CD8-positive, alpha-beta memory T cell (primary cell): ENCODE measurements around the gene ADSL. TPM values are rescaled to one million over a fixed set of nuclear protein-coding genes. Genes with fewer than 3 reads are reported as not detected.

Experiments used
- CTCF ChIA-PET: fragments of 350-600 bp; sonication (Branson Sonifier 250); formaldehyde crosslinking; loops from one replicate; lab custom pipeline; 2021; ENCODE audit warnings: antibody characterized with exemption; lab: Charles Lee
- POLR2A ChIA-PET: fragments of 350-600 bp; sonication (Branson Sonifier 250); formaldehyde crosslinking; loops from one replicate; lab custom pipeline; 2021; ENCODE audit warnings: antibody characterized with exemption; lab: Charles Lee
- DNase-seq, 5 donors: peaks; one replicate each; pipeline versions ENCODE4 v3.0.0 to v3.0.0-alpha.2; 2020 to 2022; ENCODE audit warnings: mixed read lengths in 1 of 5
- H3K27ac ChIP-seq: one replicate; pipeline ENCODE4 v1.7.0; 2013; ENCODE audit warnings: low read depth, mild to moderate bottlenecking, low read length, moderate library complexity
- H3K27me3 ChIP-seq: 2 replicates; pipeline ENCODE4 v1.7.0; 2013; ENCODE audit warnings: low read length, mild to moderate bottlenecking; ENCODE audit not compliant: insufficient read depth, poor library complexity, severe bottlenecking
- H3K36me3 ChIP-seq: 2 replicates; pipeline ENCODE4 v1.7.0; 2013; ENCODE audit warnings: mild to moderate bottlenecking, low read length, moderate library complexity; ENCODE audit not compliant: insufficient read depth
- H3K4me1 ChIP-seq: 2 replicates; pipeline ENCODE4 v1.7.0; 2013; ENCODE audit warnings: mild to moderate bottlenecking, low read length, moderate library complexity; ENCODE audit not compliant: insufficient read depth
- H3K4me3 ChIP-seq: 2 replicates; pipeline ENCODE4 v1.7.0; 2013; ENCODE audit warnings: mild to moderate bottlenecking, low read length
- H3K9me3 ChIP-seq: 2 replicates; pipeline ENCODE4 v1.7.0; 2013; ENCODE audit warnings: mild to moderate bottlenecking, low read length
- H3K27ac Mint-ChIP-seq, 8 donors: one replicate each; pipeline ENCODE4 v1.8.0; 2020 to 2021; ENCODE audit warnings: mixed read lengths in 8 of 8, mild to moderate bottlenecking in 6 of 8, inconsistent platforms in 3 of 8, moderate library complexity in 3 of 8
- H3K27me3 Mint-ChIP-seq, 2 donors: one replicate each; pipeline ENCODE4 v1.8.0; 2020 to 2021; ENCODE audit warnings: mixed read lengths in 2 of 2, mild to moderate bottlenecking in 1 of 2, moderate library complexity in 1 of 2
- H3K36me3 Mint-ChIP-seq, 3 donors: one replicate each; pipeline ENCODE4 v1.8.0; 2020 to 2021; ENCODE audit warnings: mixed read lengths in 3 of 3, inconsistent platforms in 1 of 3, mild to moderate bottlenecking in 1 of 3
- H3K4me1 Mint-ChIP-seq, 3 donors: one replicate each; pipeline ENCODE4 v1.8.0; 2020 to 2021; ENCODE audit warnings: mixed read lengths in 3 of 3, inconsistent platforms in 1 of 3, mild to moderate bottlenecking in 1 of 3
- H3K4me3 Mint-ChIP-seq, 7 donors: one replicate each; pipeline ENCODE4 v1.8.0; 2020 to 2021; ENCODE audit warnings: mixed read lengths in 7 of 7, mild to moderate bottlenecking in 6 of 7, moderate library complexity in 4 of 7, inconsistent platforms in 2 of 7
- H3K9me3 Mint-ChIP-seq, 5 donors: one replicate each; pipeline ENCODE4 v1.8.0; 2020 to 2022; ENCODE audit warnings: mixed read lengths in 5 of 5, mild to moderate bottlenecking in 3 of 5, moderate library complexity in 2 of 5, inconsistent platforms in 1 of 5
- polyA plus RNA-seq: library from polyadenylated mRNA; unstranded; fragments of 300-500 nt; fragmentation: Illumina TruSeq; gene quantifications from one replicate; pipeline ENCODE4 v1.2.3, GENCODE V29; 2021
- total RNA-seq, 2 experiments: library from RNA; stranded (reverse); gene quantifications; one replicate each; pipeline ENCODE4 v1.2.3, GENCODE V29; 2021

The ADSL gene
- total and polyA plus RNA-seq, 3 experiments from 2014 or later = 90.0 to 154 (median 151) TPM

GRCh38 chr22:40352763-40353162, 6.5 kb downstream of the ADSL start:
- ChIA-PET CTCF (no interaction called here), POLR2A (interaction anchor here (0.6 kb wide), 2 partner anchors 246 to 308 kb away, joined by 4 to 6 read pairs; no protein-coding TSS in a partner anchor)
- H3K4me3 Mint-ChIP-seq = peak overlapping the region in 1 of 7 donors; percentile 64
- Histone ChIP-seq H3K27ac (no peak overlapping the region), H3K9me3 (no peaks in the 10 kb centered on the region), H3K27me3 (no peaks in the 10 kb centered on the region), H3K4me3 (no peak overlapping the region), H3K4me1 (peaks cover 7% of the 10 kb centered on the region), H3K36me3 (peaks cover 30% of the 10 kb centered on the region)
- H3K9me3 Mint-ChIP-seq = no peaks in the 10 kb centered on the region
- no peak for DNase-seq
- H3K4me1 Mint-ChIP-seq = peaks cover 18 to 32% (median 19%) of the 10 kb centered on the region in 3 donors
- no peaks in the 10 kb centered on the region for H3K27me3 Mint-ChIP-seq
- peak overlapping the region in 1 of 8 donors; percentile 4 for H3K27ac Mint-ChIP-seq
- peaks cover 4 to 73% (median 5%) of the 10 kb centered on the region in 3 donors for H3K36me3 Mint-ChIP-seq

- Mint-ChIP-seq H3K9me3 (no peaks in the 10 kb centered on the region), H3K4me3 (no peak overlapping the region), H3K4me1 (peaks cover 0 to 6% (median 0%) of the 10 kb centered on the region in 3 donors), H3K27me3 (no peaks in the 10 kb centered on the region), H3K36me3 (peaks cover 19 to 94% (median 47%) of the 10 kb centered on the region in 3 donors), H3K27ac (peak overlapping the region in 2 of 8 donors; percentile 3 to 17)
- POLR2A ChIA-PET = interaction anchor here (0.5 kb wide), 1 partner anchor 67 kb away, joined by 10 read pairs; no protein-coding TSS in a partner anchor
- no peak overlapping the region for H3K27ac ChIP-seq
- H3K4me3 ChIP-seq = no peak overlapping the region
- H3K4me1 ChIP-seq = no peaks in the 10 kb centered on the region
- H3K36me3 ChIP-seq = peaks cover 70% of the 10 kb centered on the region
- CTCF ChIA-PET = no interaction called here
- H3K9me3 ChIP-seq = no peaks in the 10 kb centered on the region
- no peak for DNase-seq
- H3K27me3 ChIP-seq = no peaks in the 10 kb centered on the region
These were observed 14.8 kb downstream of the ADSL start for GRCh38 chr22:40361100-40361499.

- H3K4me3 Mint-ChIP-seq = peak overlapping the region in 1 of 7 donors; percentile 4
- peaks cover 19 to 98% (median 52%) of the 10 kb centered on the region in 3 donors for H3K36me3 Mint-ChIP-seq
- ChIA-PET CTCF (interaction anchor here (1.3 to 1.8 kb wide), 2 partner anchors 14 to 41 kb away, joined by 3 to 5 read pairs; no protein-coding TSS in a partner anchor), POLR2A (interaction anchor here (0.5 to 0.9 kb wide), 3 partner anchors 39 to 319 kb away, joined by 3 to 5 read pairs (median 3); no protein-coding TSS in a partner anchor)
- H3K4me3 ChIP-seq = no peak overlapping the region
- H3K27ac ChIP-seq = no peak overlapping the region
- H3K4me1 ChIP-seq = no peaks in the 10 kb centered on the region
- H3K4me1 Mint-ChIP-seq = peaks cover 0 to 6% (median 0%) of the 10 kb centered on the region in 3 donors
- no peak for DNase-seq
- H3K27ac Mint-ChIP-seq = peak overlapping the region in 6 of 8 donors; percentile 17 to 81 (median 50)
- H3K36me3 ChIP-seq = peaks cover 70% of the 10 kb centered on the region
- no peaks in the 10 kb centered on the region for H3K27me3 ChIP-seq
- H3K9me3 ChIP-seq = no peaks in the 10 kb centered on the region
- H3K27me3 Mint-ChIP-seq = no peaks in the 10 kb centered on the region
- H3K9me3 Mint-ChIP-seq = no peaks in the 10 kb centered on the region
These were observed 16.8 kb downstream of the ADSL start for GRCh38 chr22:40363059-40363458.

- H3K27ac Mint-ChIP-seq = peak overlapping the region in 3 of 8 donors; percentile 10 to 41 (median 30)
- H3K4me3 Mint-ChIP-seq = no peak overlapping the region
- peaks cover 19 to 96% (median 46%) of the 10 kb centered on the region in 3 donors for H3K36me3 Mint-ChIP-seq
- H3K9me3 Mint-ChIP-seq = no peaks in the 10 kb centered on the region
- Histone ChIP-seq H3K9me3 (no peaks in the 10 kb centered on the region), H3K4me1 (no peaks in the 10 kb centered on the region), H3K27me3 (no peaks in the 10 kb centered on the region), H3K27ac (no peak overlapping the region), H3K36me3 (peaks cover 62% of the 10 kb centered on the region), H3K4me3 (no peak overlapping the region)
- CTCF ChIA-PET = interaction anchor here (1.8 kb wide), 1 partner anchor 16 kb away, joined by 5 read pairs; no protein-coding TSS in a partner anchor
- no peaks in the 10 kb centered on the region for H3K27me3 Mint-ChIP-seq
- H3K4me1 Mint-ChIP-seq = no peaks in the 10 kb centered on the region
- POLR2A ChIA-PET = no interaction called here
- DNase-seq = no peak
These were observed 18.1 kb downstream of the ADSL start for GRCh38 chr22:40364431-40364830.

GRCh38 chr22:40366068-40366467, 19.8 kb downstream of the ADSL start:
- POLR2A ChIA-PET = no interaction called here

GRCh38 chr22:40367342-40367741, 21.0 kb downstream of the ADSL start:
- H3K27ac ChIP-seq = no peak overlapping the region
- Mint-ChIP-seq H3K4me3 (no peak overlapping the region), H3K9me3 (no peaks in the 10 kb centered on the region), H3K4me1 (peaks cover 8 to 16% (median 11%) of the 10 kb centered on the region in 3 donors), H3K36me3 (peaks cover 9 to 70% (median 39%) of the 10 kb centered on the region in 3 donors), H3K27ac (no peak overlapping the region), H3K27me3 (no peaks in the 10 kb centered on the region)
- peaks cover 14% of the 10 kb centered on the region for H3K4me1 ChIP-seq
- ChIA-PET POLR2A (interaction anchor here (1.4 kb wide), 1 partner anchor 14 kb away, joined by 3 read pairs; no protein-coding TSS in a partner anchor), CTCF (no interaction called here)
- H3K4me3 ChIP-seq = no peak overlapping the region
- H3K36me3 ChIP-seq = peaks cover 33% of the 10 kb centered on the region
- no peaks in the 10 kb centered on the region for H3K9me3 ChIP-seq
- no peaks in the 10 kb centered on the region for H3K27me3 ChIP-seq
- DNase-seq = no peak

More at GRCh38 chr22:40366068-40366467, 19.8 kb downstream of the ADSL start:
- peaks cover 2% of the 10 kb centered on the region for H3K4me1 ChIP-seq
- H3K27me3 ChIP-seq = no peaks in the 10 kb centered on the region
- peaks cover 46% of the 10 kb centered on the region for H3K36me3 ChIP-seq
- H3K4me3 Mint-ChIP-seq = peak overlapping the region in 1 of 7 donors; percentile 16
- H3K4me1 Mint-ChIP-seq = peaks cover 3 to 9% (median 3%) of the 10 kb centered on the region in 3 donors
- no peak overlapping the region for H3K27ac ChIP-seq
- CTCF ChIA-PET = interaction anchor here (0.7 to 1.4 kb wide), 2 partner anchors 13 to 18 kb away, joined by 3 to 4 read pairs; no protein-coding TSS in a partner anchor
- H3K27ac Mint-ChIP-seq = peak overlapping the region in 6 of 8 donors; percentile 45 to 93 (median 70)
- no peaks in the 10 kb centered on the region for H3K9me3 Mint-ChIP-seq
- no peak overlapping the region for H3K4me3 ChIP-seq
- no peak for DNase-seq
- no peaks in the 10 kb centered on the region for H3K9me3 ChIP-seq
- peaks cover 19 to 81% (median 46%) of the 10 kb centered on the region in 3 donors for H3K36me3 Mint-ChIP-seq
- no peaks in the 10 kb centered on the region for H3K27me3 Mint-ChIP-seq

GRCh38 chr22:40368016-40368415, 21.7 kb downstream of the ADSL start:
- H3K27ac ChIP-seq = no peak overlapping the region
- peaks cover 2 to 69% (median 32%) of the 10 kb centered on the region in 3 donors for H3K36me3 Mint-ChIP-seq
- no peaks in the 10 kb centered on the region for H3K27me3 ChIP-seq
- POLR2A ChIA-PET = interaction anchor here (1.4 kb wide), 1 partner anchor 14 kb away, joined by 3 read pairs; no protein-coding TSS in a partner anchor
- H3K9me3 Mint-ChIP-seq = no peaks in the 10 kb centered on the region
- no peak for DNase-seq
- CTCF ChIA-PET = no interaction called here
- peak overlapping the region in 1 of 7 donors; percentile 60 for H3K4me3 Mint-ChIP-seq
- H3K27ac Mint-ChIP-seq = peak overlapping the region in 2 of 8 donors; percentile 34 to 66
- H3K4me1 Mint-ChIP-seq = peaks cover 14 to 23% (median 17%) of the 10 kb centered on the region in 3 donors
- H3K36me3 ChIP-seq = peaks cover 26% of the 10 kb centered on the region
- H3K9me3 ChIP-seq = no peaks in the 10 kb centered on the region
- no peak overlapping the region for H3K4me3 ChIP-seq
- peaks cover 19% of the 10 kb centered on the region for H3K4me1 ChIP-seq
- no peaks in the 10 kb centered on the region for H3K27me3 Mint-ChIP-seq

- no peak overlapping the region for H3K4me3 ChIP-seq
- DNase-seq = no peak
- H3K36me3 ChIP-seq = peaks cover 26% of the 10 kb centered on the region
- peak overlapping the region in 3 of 8 donors; percentile 54 to 76 (median 66) for H3K27ac Mint-ChIP-seq
- no peak overlapping the region for H3K27ac ChIP-seq
- peaks cover 19% of the 10 kb centered on the region for H3K4me1 ChIP-seq
- H3K9me3 Mint-ChIP-seq = no peaks in the 10 kb centered on the region
- no peaks in the 10 kb centered on the region for H3K9me3 ChIP-seq
- POLR2A ChIA-PET = interaction anchor here (1.3 to 1.4 kb wide), 2 partner anchors 15 to 148 kb away, joined by 3 to 4 read pairs; no protein-coding TSS in a partner anchor
- no peaks in the 10 kb centered on the region for H3K27me3 Mint-ChIP-seq
- CTCF ChIA-PET = no interaction called here
- H3K4me3 Mint-ChIP-seq = peak overlapping the region in 2 of 7 donors; percentile 8 to 60
- peaks cover 0 to 65% (median 27%) of the 10 kb centered on the region in 3 donors for H3K36me3 Mint-ChIP-seq
- peaks cover 17 to 27% (median 22%) of the 10 kb centered on the region in 3 donors for H3K4me1 Mint-ChIP-seq
- no peaks in the 10 kb centered on the region for H3K27me3 ChIP-seq
These were observed 22.5 kb downstream of the ADSL start for GRCh38 chr22:40368836-40369235.
